Liver (tissue), 9 donors: ENCODE results near the gene SELENOV. TPM values are rescaled to one million over a fixed set of nuclear protein-coding genes. Genes with fewer than 3 reads are reported as not detected.

Source experiments
- DNase-seq: peaks from one replicate; pipeline ENCODE4 v3.0.0-alpha.2; 2017; ENCODE audit warnings: low spot score
- H3K27ac ChIP-seq, 2 donors: one replicate each; pipeline ENCODE4 v1.7.0; 2013; ENCODE audit warnings: inconsistent platforms in 2 of 2, low read length in 2 of 2, control low read depth in 1 of 2, low read depth in 1 of 2, mild to moderate bottlenecking in 1 of 2
- H3K27me3 ChIP-seq, 4 donors: one replicate each; pipeline versions ENCODE4 v1.6.1 to v1.7.0; 2013; ENCODE audit warnings: low read length in 3 of 4, inconsistent platforms in 1 of 4, mild to moderate bottlenecking in 1 of 4, moderate library complexity in 1 of 4; ENCODE audit not compliant: control insufficient read depth in 4 of 4, insufficient read depth in 4 of 4
- H3K36me3 ChIP-seq, 4 donors: one replicate each; pipeline versions ENCODE4 v1.6.1 to v1.7.0; 2013; ENCODE audit warnings: low read length in 3 of 4, mild to moderate bottlenecking in 3 of 4, low read depth in 1 of 4, moderate library complexity in 1 of 4; ENCODE audit not compliant: control insufficient read depth in 4 of 4, insufficient read depth in 3 of 4
- H3K4me1 ChIP-seq, 4 donors: one replicate each; pipeline versions ENCODE4 v1.6.1 to v1.7.0; 2013; ENCODE audit warnings: low read length in 3 of 4, mild to moderate bottlenecking in 3 of 4, moderate library complexity in 1 of 4; ENCODE audit not compliant: control insufficient read depth in 4 of 4, insufficient read depth in 4 of 4
- H3K4me3 ChIP-seq, 3 donors: one replicate each; pipeline versions ENCODE4 v1.6.1 to v1.7.0; 2013; ENCODE audit warnings: low read length in 3 of 3, control low read depth in 1 of 3, low read depth in 1 of 3, mild to moderate bottlenecking in 1 of 3
- H3K9ac ChIP-seq, 2 donors: one replicate each; pipeline ENCODE4 v1.7.0; 2013; ENCODE audit warnings: low read length in 2 of 2, mild to moderate bottlenecking in 2 of 2, moderate library complexity in 2 of 2, control low read depth in 1 of 2, low read depth in 1 of 2
- H3K9me3 ChIP-seq, 4 donors: one replicate each; pipeline versions ENCODE4 v1.6.1 to v1.7.0; 2013; ENCODE audit warnings: low read length in 3 of 4; ENCODE audit not compliant: control insufficient read depth in 4 of 4
- ATF3 ChIP-seq: IDR thresholded peaks from 2 replicates; pipeline ENCODE4 v1.6.1; 2016; ENCODE audit warnings: antibody characterized with exemption
- CTCF ChIP-seq: fragments of 150-350 bp; IDR thresholded peaks from 2 replicates; pipeline ENCODE4 v1.5.1; 2017; ENCODE audit warnings: improper control_type of control experiment, low read depth, low read length; ENCODE audit not compliant: missing input control
- EGR1 ChIP-seq, 2 donors: IDR thresholded peaks; 2 replicates each; pipeline ENCODE4 v1.6.1; 2016 to 2018; ENCODE audit warnings: antibody characterized with exemption in 2 of 2, low read depth in 2 of 2
- FOXA1 ChIP-seq: IDR thresholded peaks from 2 replicates; pipeline ENCODE4 v1.6.1; 2016; ENCODE audit warnings: antibody characterized with exemption
- FOXA2 ChIP-seq: IDR thresholded peaks from 2 replicates; pipeline ENCODE4 v1.6.1; 2016; ENCODE audit warnings: antibody characterized with exemption
- GABPA ChIP-seq, 2 donors: IDR thresholded peaks in 1 of 2; conservative IDR thresholded peaks in 1 of 2; 2 replicates each; pipeline ENCODE4 v1.6.1; 2016; ENCODE audit warnings: antibody characterized with exemption in 2 of 2, mild to moderate bottlenecking in 1 of 2, moderate library complexity in 1 of 2
- HNF4A ChIP-seq, 2 donors: conservative IDR thresholded peaks; 2 replicates each; pipeline ENCODE4 v1.6.1; 2016; ENCODE audit warnings: antibody characterized with exemption in 2 of 2, mild to moderate bottlenecking in 2 of 2
- HNF4G ChIP-seq: IDR thresholded peaks from 2 replicates; pipeline ENCODE4 v1.6.1; 2016; ENCODE audit warnings: antibody characterized with exemption
- JUND ChIP-seq, 2 donors: IDR thresholded peaks; 2 replicates each; pipeline ENCODE4 v1.6.1; 2016; ENCODE audit warnings: antibody characterized with exemption in 2 of 2
- NR2F2 ChIP-seq: IDR thresholded peaks from 2 replicates; pipeline ENCODE4 v1.6.1; 2016; ENCODE audit warnings: antibody characterized with exemption
- RAD21 ChIP-seq, 2 donors: IDR thresholded peaks; 2 replicates each; pipeline ENCODE4 v1.6.1; 2016; ENCODE audit warnings: antibody characterized with exemption in 2 of 2, mild to moderate bottlenecking in 2 of 2
- RXRA ChIP-seq, 2 donors: IDR thresholded peaks; 2 replicates each; pipeline ENCODE4 v1.6.1; 2017 to 2018; ENCODE audit warnings: antibody characterized with exemption in 2 of 2, mild to moderate bottlenecking in 1 of 2
- SP1 ChIP-seq: IDR thresholded peaks from 2 replicates; pipeline ENCODE4 v1.6.1; 2018; ENCODE audit warnings: antibody characterized with exemption, mild to moderate bottlenecking
- TAF1 ChIP-seq: conservative IDR thresholded peaks from 2 replicates; pipeline ENCODE4 v1.6.1; 2016; ENCODE audit warnings: antibody characterized with exemption, mild to moderate bottlenecking
- YY1 ChIP-seq: IDR thresholded peaks from 2 replicates; pipeline ENCODE4 v1.6.1; 2016; ENCODE audit warnings: antibody characterized with exemption, mild to moderate bottlenecking
- ZBTB33 ChIP-seq: IDR thresholded peaks from 2 replicates; pipeline ENCODE4 v1.6.1; 2016; ENCODE audit warnings: antibody characterized with exemption
- WGBS: extraction: QIAGEN DNeasy Blood & Tissue Kit; methylation state at CpG from one replicate; pipeline ENCODE4 v1.1.7; 2013; 5-methylcytosine and 5-hydroxymethylcytosine counted together
- polyA plus RNA-seq, 2 donors: library from polyadenylated mRNA; stranded (reverse) in 1 of 2; unstranded in 1 of 2; fragments of 200-250 nt in 1 of 2; fragments of >200 nt in 1 of 2; fragmentation: Nextera tagmentation in 1 of 2; extraction: Ambion mirVana in 1 of 2; gene quantifications; one replicate each; pipeline versions ENCODE4 v1.2.1 to v1.2.3, GENCODE V29; 2013 to 2015
- total RNA-seq, 2 donors: library from RNA; depleted of rRNA; stranded (reverse); fragments of >200 nt; gene quantifications; one replicate each; pipeline ENCODE4 v1.2.3, GENCODE V29; 2014
- TF ChIP-seq, protein P1 (sequence below): IDR thresholded peaks from 2 replicates; pipeline ENCODE4 v1.6.1; 2016; ENCODE audit warnings: antibody characterized with exemption
- donor health status: healthy.
- donor health status: healthy.
- donor health status: healthy.
- donor health status: healthy.
- donor health status: healthy.

Gene SELENOV
- total and polyA plus RNA-seq, 4 donors = not detected

DNA sequence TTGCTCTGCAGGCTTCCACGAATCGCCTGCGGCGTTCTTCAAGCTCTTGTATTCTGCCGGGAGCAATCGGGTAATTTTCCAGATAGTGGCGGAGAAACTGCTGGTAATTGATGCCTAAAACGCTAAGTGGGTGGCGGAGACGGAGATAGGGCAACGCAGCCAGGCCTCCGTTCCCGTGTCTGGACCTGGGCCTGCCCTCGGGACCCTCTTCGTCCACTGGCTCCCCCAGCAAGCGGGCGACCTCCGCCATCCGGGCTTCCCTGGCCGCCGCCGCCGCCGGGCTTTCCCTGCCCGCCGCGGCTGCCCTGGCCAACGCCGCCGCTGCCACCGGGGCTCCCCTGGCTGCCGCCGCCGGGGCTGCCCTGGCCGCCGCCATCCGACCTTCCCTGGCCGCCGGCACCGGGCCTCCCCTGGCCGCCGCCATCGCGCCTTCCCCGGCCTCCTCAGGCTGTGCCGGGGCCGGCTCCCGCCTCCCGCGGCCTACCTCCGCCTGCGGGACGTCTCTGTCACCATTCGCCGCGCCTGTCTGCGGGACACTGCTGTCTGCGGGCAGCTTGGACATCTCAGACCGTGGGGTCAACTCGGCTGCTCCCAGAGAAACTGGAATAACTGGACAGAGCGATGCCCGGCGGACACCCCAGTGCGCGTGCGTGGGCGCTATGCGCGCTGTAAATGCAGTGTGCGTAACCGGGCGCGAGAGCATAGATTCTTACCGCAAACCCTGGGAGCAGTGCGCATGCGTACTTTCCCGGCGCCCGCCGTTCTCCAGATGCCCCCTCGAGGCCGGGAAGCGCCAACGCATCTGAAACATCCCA, 24.8 kb downstream of the SELENOV start, which contains the start of gene EID2 (continued):
- TF ChIP-seq, protein P1, sequence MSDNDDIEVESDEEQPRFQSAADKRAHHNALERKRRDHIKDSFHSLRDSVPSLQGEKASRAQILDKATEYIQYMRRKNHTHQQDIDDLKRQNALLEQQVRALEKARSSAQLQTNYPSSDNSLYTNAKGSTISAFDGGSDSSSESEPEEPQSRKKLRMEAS = peak; percentile 35
- TF ChIP-seq JUND (IDR thresholded peaks at IDR 0.05) = no peak
- no peak for TF ChIP-seq ATF3

DNA sequence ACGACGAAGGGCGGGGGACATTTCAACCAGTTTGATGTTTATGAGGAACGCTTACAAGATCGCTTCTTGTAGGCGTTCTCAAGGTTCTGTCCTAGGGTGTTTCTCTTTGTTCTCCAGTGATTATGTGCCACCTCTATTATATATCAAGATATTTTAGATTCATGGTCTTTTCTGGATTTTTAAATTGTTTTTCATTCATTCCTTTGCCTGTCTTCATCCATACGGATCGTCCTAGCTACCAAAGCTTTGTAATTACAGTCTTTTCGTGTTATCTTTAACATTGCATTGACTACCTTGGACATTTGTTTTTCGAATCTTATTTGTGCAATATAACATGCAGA, 25.4 kb downstream of the SELENOV start:
- DNase-seq = no peak
- WGBS = 7% methylated on average over 10 of the region's 10 CpGs
- TF ChIP-seq ATF3 = no peak
- TF ChIP-seq FOXA2 = no peak
- TF ChIP-seq RXRA (IDR thresholded peaks at IDR 0.05) = peak in 1 of 2 donors; percentile 2
- TF ChIP-seq SP1 = peak; percentile 6
- no peak overlapping the region for H3K27ac ChIP-seq
- peaks cover 0 to 16% (median 9%) of the 10 kb centered on the region in 4 donors for H3K4me1 ChIP-seq
- no peaks in the 10 kb centered on the region for H3K36me3 ChIP-seq
- H3K4me3 ChIP-seq = no peak overlapping the region
- no peak overlapping the region for H3K9ac ChIP-seq
- H3K27me3 ChIP-seq = no peaks in the 10 kb centered on the region
- H3K9me3 ChIP-seq = no peaks in the 10 kb centered on the region

DNA sequence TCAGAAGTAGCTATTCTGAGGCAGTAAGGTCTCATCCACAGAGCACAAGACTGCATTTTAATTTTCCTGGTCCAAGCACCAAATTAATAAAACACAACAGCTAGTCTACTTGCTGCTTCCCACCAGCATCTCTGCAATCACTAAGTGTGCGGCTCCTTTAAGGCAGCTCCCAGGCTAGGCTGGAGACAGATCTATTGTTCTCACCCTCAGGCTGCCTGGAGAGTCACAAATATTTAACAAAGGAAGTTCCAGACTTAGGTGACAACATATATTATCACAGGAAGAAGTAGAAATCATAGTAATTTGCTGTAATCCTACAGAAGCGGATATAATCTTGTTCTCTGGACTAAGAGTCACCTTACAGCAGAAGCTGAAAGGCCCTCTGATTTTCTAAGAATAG, 27.3 kb downstream of the SELENOV start:
- H3K9ac ChIP-seq = no peak overlapping the region
- DNase-seq = no peak
- no peak overlapping the region for H3K4me3 ChIP-seq
- H3K4me1 ChIP-seq = peaks cover 0 to 16% (median 9%) of the 10 kb centered on the region in 4 donors
- TF ChIP-seq RAD21 (IDR thresholded peaks at IDR 0.05) = no peak
- TF ChIP-seq CTCF = no peak
- TF ChIP-seq EGR1 (IDR thresholded peaks at IDR 0.05; ENCODE audit: low read depth in 2 of 2) = no peak
- no peak for TF ChIP-seq RXRA (IDR thresholded peaks at IDR 0.05)
- TF ChIP-seq, protein P1 = no peak
- TF ChIP-seq HNF4G = no peak
- H3K27me3 ChIP-seq = no peaks in the 10 kb centered on the region
- no peaks in the 10 kb centered on the region for H3K36me3 ChIP-seq
- H3K9me3 ChIP-seq = no peaks in the 10 kb centered on the region
- H3K27ac ChIP-seq = no peak overlapping the region
- 58% methylated on average over 2 of the region's 2 CpGs for WGBS

- 85% methylated on average over 3 of the region's 3 CpGs for WGBS
- H3K9ac ChIP-seq = no peak overlapping the region
- H3K9me3 ChIP-seq = no peaks in the 10 kb centered on the region
- DNase-seq = no peak
- H3K4me3 ChIP-seq = no peak overlapping the region
- H3K36me3 ChIP-seq = no peaks in the 10 kb centered on the region
- peaks cover 0 to 13% (median 8%) of the 10 kb centered on the region in 4 donors for H3K4me1 ChIP-seq
- no peak overlapping the region for H3K27ac ChIP-seq
- H3K27me3 ChIP-seq = no peaks in the 10 kb centered on the region
- no peak for TF ChIP-seq JUND (IDR thresholded peaks at IDR 0.05)
- TF ChIP-seq TAF1 = no peak
- TF ChIP-seq HNF4A (conservative IDR thresholded peaks at IDR 0.05) = no peak
- no peak for TF ChIP-seq GABPA (IDR thresholded peaks at IDR 0.05 in 1 of 2, conservative IDR thresholded peaks at IDR 0.05 in 1 of 2)
- no peak for TF ChIP-seq RXRA (IDR thresholded peaks at IDR 0.05)
- TF ChIP-seq, protein P1 = no peak
- no peak for TF ChIP-seq FOXA1
- no peak for TF ChIP-seq ZBTB33
- TF ChIP-seq YY1 = no peak
- TF ChIP-seq FOXA2 = no peak
- TF ChIP-seq ATF3 = no peak
- no peak for TF ChIP-seq EGR1 (IDR thresholded peaks at IDR 0.05; ENCODE audit: low read depth in 2 of 2)
- TF ChIP-seq SP1 = no peak
- TF ChIP-seq RAD21 (IDR thresholded peaks at IDR 0.05) = no peak
- no peak for TF ChIP-seq NR2F2
Observed at GRCh38 chr19:39543477-39543857, 28.5 kb downstream of the SELENOV start.
